Activated naive CD8-positive, alpha-beta T cell treated with anti-CD3 and anti-CD28 coated beads, Interleukin-2, amount 10 ng/mL, durations not matched to agents 7 days and 5 days (primary cell): ENCODE data around the gene CERK. TPM values are rescaled to one million over a fixed set of nuclear protein-coding genes. Genes with fewer than 3 reads are reported as not detected.
A peak's percentile ranks its signal among the peaks of the same experiment; 100 is the strongest.

Source experiments
- ATAC-seq: fragments of 150-1000 bp; cut with Tn5 transposase; one replicate; pipeline ENCODE4 v1.10.0; 2021; ENCODE audit warnings: low read depth, moderate library complexity
- POLR2A ChIA-PET: fragments of 350-600 bp; sonication (Branson Sonifier 250); formaldehyde crosslinking; loops from one replicate; lab custom pipeline; 2021; ENCODE audit warnings: antibody characterized with exemption; lab: Charles Lee
- DNase-seq: peaks from one replicate; pipeline ENCODE4 v3.0.0; 2021
- H3K27ac Mint-ChIP-seq: one replicate; pipeline ENCODE4 v1.8.0; 2022; ENCODE audit warnings: mild to moderate bottlenecking, mixed read lengths
- H3K27me3 Mint-ChIP-seq: one replicate; pipeline ENCODE4 v1.8.0; 2022; ENCODE audit warnings: mild to moderate bottlenecking, moderate library complexity, mixed read lengths
- H3K36me3 Mint-ChIP-seq: one replicate; pipeline ENCODE4 v1.8.0; 2021; ENCODE audit warnings: mild to moderate bottlenecking, mixed read lengths
- H3K4me1 Mint-ChIP-seq: one replicate; pipeline ENCODE4 v1.8.0; 2021; ENCODE audit warnings: mixed read lengths
- H3K4me3 Mint-ChIP-seq: one replicate; pipeline ENCODE4 v1.8.0; 2022; ENCODE audit warnings: mild to moderate bottlenecking, moderate library complexity, mixed read lengths
- H3K9me3 Mint-ChIP-seq: one replicate; pipeline ENCODE4 v1.8.0; 2021; ENCODE audit warnings: mixed read lengths
- total RNA-seq, 2 experiments: library from RNA; stranded (reverse); gene quantifications; one replicate each; pipeline ENCODE4 v1.2.3, GENCODE V29; 2021

The CERK gene
- total RNA-seq, 2 experiments from 2014 or later, result 90.8 to 94.9 TPM

DNA sequence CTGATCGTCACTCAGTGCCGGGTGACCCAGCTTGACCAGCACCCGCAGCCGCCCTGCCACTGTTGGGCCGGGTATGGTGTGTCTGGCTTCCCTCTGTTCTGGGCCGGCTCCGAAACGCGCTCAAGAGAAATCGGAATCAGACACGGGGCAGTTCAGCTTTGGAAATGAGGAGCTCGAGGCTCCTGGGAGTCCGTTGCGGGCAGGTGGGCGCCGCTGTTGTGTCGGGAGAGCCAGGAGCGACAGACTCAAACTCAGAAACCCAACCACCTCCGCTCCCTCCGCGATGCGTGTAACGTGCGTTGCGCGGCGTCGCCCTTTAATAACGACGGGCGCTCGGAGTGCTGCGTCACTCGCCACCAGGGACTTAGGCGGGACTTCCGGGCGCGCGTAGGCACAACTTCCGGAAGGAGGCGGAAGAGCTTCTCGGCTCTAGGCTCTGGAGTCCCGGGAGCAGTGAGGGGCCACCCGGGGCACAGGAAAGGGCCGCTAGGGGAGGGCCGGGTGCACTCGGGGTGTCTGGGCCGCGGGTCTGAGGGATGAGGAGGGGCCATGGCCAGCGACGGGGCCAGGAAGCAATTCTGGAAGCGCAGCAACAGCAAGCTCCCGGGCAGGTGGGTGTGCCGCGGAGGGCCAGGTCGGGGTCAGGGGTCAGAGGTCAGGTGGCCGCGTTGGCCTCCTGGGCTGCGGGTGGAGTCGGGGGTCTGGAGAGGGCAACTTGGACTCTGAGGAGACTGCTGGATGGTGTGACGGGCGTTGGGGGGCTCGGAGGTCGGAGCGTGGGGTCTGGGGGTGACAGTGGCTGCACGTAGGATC, 24.4 kb upstream of the CERK start, which contains the start of gene TBC1D22A:
TSS of gene TBC1D22A (plus strand) at position 413 of the 813 bp plus-strand sequence. CDS start at position 550, 137 bp downstream.
- no peaks in the 10 kb centered on the region for H3K27me3 Mint-ChIP-seq
- H3K4me3 Mint-ChIP-seq, result peak within 1 kb of the TSS; percentile 100
- peaks cover 44% of the 10 kb centered on the region for H3K4me1 Mint-ChIP-seq
- peaks cover 12% of the 10 kb centered on the region for H3K36me3 Mint-ChIP-seq
- DNase-seq (peak; percentile 94), ATAC-seq (peak; percentile 85)
- no peaks in the 10 kb centered on the region for H3K9me3 Mint-ChIP-seq
- peak within 1 kb of the TSS; percentile 99 for H3K27ac Mint-ChIP-seq
- POLR2A ChIA-PET, result interaction anchor here (0.6 to 3.9 kb wide), 21 partner anchors 12 to 1510 kb away, joined by 3 to 64 read pairs (median 3); partner anchors contain the start of genes CERK and TTC38

DNA sequence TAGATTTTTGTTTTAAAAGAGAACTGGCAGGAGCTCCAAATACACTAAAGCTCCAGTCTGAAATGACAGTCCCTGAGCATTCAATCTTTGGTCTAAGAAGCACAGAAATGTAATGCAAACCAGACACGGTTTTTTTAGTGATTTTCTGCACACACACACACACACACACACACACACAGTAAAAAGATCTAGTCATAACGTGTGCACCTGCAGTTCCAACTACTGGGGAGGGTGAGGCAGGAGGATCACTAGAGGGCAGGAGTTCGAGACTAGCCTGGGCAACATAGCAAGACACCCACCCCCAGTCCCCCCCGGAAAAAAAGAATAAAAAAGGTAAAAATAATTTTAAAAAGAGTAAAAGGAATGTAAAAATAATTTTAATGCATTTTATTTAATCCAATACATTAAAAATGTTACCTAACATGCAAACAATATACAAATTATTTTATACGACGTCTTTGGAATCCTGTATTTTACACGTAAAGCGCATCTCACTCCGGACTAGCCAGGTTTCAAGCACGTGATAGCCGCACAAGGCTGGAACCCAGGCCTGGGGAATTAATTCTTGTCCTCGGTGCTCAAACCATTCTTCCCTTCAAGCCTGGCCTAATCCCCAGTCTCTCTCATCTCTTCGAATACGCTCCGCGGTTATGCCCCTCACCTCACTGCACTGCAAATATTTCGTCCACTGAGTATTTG, 23.6 kb upstream of the CERK start:
- DNase-seq, result no peak
- H3K9me3 Mint-ChIP-seq, result peaks cover under 1% of the 10 kb centered on the region
- peak overlapping the region; percentile 100 for H3K4me3 Mint-ChIP-seq
- peak overlapping the region; percentile 99 for H3K27ac Mint-ChIP-seq
- H3K36me3 Mint-ChIP-seq, result peaks cover 9% of the 10 kb centered on the region
- no peaks in the 10 kb centered on the region for H3K27me3 Mint-ChIP-seq
- POLR2A ChIA-PET, result interaction anchor here (0.6 to 3.9 kb wide), 13 partner anchors 12 to 466 kb away, joined by 3 to 64 read pairs (median 10); partner anchors contain the start of gene CERK
- H3K4me1 Mint-ChIP-seq, result peaks cover 37% of the 10 kb centered on the region
- ATAC-seq, result no peak

DNA sequence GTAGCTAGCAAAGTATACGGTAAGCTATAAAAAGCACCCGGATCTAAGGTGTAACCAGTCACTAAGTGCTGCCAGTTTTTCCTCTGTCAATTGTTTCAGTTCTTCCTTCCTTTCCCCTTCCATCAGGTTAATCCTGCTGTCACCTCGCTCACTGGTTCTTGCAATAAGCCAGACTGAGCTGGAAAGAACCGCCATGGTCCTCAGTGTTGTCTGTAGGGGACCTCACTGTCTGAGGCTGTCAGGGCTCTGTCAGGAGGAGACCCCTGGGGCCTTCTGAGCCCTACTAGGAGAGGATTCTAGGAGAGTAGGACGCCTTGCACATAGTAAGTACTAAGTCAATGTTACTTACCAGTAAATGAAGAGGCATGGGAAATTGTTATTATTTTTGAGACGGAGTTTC, 23.0 kb upstream of the CERK start:
- ATAC-seq (no peak), DNase-seq (no peak)
- H3K9me3 Mint-ChIP-seq, result peaks cover 5% of the 10 kb centered on the region
- H3K4me3 Mint-ChIP-seq, result peak overlapping the region; percentile 100
- peak overlapping the region; percentile 61 for H3K27ac Mint-ChIP-seq
- POLR2A ChIA-PET, result interaction anchor here (2.9 to 3.9 kb wide), 3 partner anchors 11 to 41 kb away, joined by 18 to 55 read pairs (median 43); no protein-coding TSS in a partner anchor
- H3K27me3 Mint-ChIP-seq, result no peaks in the 10 kb centered on the region
- peaks cover 41% of the 10 kb centered on the region for H3K4me1 Mint-ChIP-seq
- H3K36me3 Mint-ChIP-seq, result peaks cover 13% of the 10 kb centered on the region

DNA sequence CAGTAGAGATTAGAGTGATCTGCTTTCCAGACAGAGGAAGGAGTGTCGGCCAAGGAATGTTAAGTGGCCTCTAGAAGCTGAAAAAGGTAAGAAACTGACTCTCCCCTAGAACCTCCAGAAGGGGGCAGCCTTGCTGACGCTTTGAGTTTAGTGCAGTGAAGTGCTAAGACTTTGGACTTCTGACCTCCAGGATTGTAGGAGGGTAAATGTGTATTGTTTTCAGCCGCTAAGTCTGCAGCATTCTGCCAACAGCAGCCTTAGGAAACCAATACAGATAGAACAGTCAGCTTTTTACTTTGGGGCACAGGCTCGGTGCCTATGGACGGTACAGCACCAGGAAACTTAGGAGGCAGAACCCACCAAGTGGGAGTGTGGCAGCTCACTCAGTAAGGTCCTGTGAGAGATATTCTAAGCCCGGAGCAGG, 20.8 kb upstream of the CERK start:
- peak; percentile 44 for DNase-seq
- Mint-ChIP-seq H3K36me3 (peaks cover 11% of the 10 kb centered on the region), H3K4me3 (no peak overlapping the region), H3K27ac (no peak overlapping the region), H3K9me3 (peaks cover 5% of the 10 kb centered on the region), H3K27me3 (no peaks in the 10 kb centered on the region), H3K4me1 (peaks cover 32% of the 10 kb centered on the region)
- POLR2A ChIA-PET, result interaction anchor here (1.0 to 2.7 kb wide), 3 partner anchors 10 to 44 kb away, joined by 4 to 18 read pairs (median 5); no protein-coding TSS in a partner anchor
- ATAC-seq, result no peak

DNA sequence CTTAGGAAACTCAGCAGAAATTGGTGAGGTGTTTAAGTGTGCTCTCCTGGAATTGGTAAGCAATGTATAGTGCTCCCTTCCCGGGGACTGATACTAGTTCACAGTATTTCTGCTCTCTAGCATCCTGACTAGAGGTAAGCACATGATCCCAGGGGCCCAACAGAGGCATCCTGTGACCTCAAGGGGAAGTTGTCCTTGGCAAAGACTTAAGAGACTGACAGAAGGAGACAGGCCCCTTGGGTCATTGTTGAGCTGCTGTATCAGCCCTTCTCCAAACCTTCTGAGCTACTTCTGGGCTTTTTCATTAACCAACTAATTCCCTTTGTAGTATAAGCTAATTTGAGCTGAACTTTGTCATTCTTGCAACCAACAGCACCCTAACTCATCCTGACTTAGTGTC, 20.1 kb upstream of the CERK start:
- DNase-seq (no peak), ATAC-seq (no peak)
- no peak overlapping the region for H3K27ac Mint-ChIP-seq
- H3K4me3 Mint-ChIP-seq, result no peak overlapping the region
- peaks cover 30% of the 10 kb centered on the region for H3K4me1 Mint-ChIP-seq
- H3K27me3 Mint-ChIP-seq, result no peaks in the 10 kb centered on the region
- H3K9me3 Mint-ChIP-seq, result peaks cover 5% of the 10 kb centered on the region
- H3K36me3 Mint-ChIP-seq, result peaks cover 11% of the 10 kb centered on the region
- POLR2A ChIA-PET, result interaction anchor here (1.0 to 2.7 kb wide), 3 partner anchors 9 to 45 kb away, joined by 4 to 18 read pairs (median 5); no protein-coding TSS in a partner anchor

DNA sequence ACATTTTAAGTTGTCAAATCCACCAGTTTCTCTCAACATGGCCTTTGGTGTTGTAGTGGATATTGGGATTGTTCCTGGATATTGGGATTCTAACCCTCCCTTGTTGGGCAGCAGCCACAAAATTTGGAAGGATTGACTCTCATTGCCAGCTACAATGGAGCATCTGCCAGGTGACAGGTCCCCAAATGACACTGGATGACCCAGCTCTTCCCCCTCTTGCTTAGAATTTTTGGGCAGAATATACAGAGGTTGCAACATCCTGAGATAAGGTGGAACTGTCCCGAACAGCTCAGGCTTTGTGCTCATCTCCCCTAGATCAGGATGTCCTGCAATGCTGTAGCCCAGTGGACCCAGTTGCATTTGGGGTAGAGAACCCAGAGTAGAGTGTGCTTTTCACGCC, 19.1 kb upstream of the CERK start:
- Mint-ChIP-seq H3K36me3 (peaks cover 8% of the 10 kb centered on the region), H3K27me3 (no peaks in the 10 kb centered on the region), H3K9me3 (peaks cover 5% of the 10 kb centered on the region), H3K27ac (no peak overlapping the region), H3K4me1 (peaks cover 27% of the 10 kb centered on the region), H3K4me3 (no peak overlapping the region)
- POLR2A ChIA-PET, result interaction anchor here (2.7 kb wide), 1 partner anchor 8 kb away, joined by 18 read pairs; no protein-coding TSS in a partner anchor
- ATAC-seq (no peak), DNase-seq (no peak)

DNA sequence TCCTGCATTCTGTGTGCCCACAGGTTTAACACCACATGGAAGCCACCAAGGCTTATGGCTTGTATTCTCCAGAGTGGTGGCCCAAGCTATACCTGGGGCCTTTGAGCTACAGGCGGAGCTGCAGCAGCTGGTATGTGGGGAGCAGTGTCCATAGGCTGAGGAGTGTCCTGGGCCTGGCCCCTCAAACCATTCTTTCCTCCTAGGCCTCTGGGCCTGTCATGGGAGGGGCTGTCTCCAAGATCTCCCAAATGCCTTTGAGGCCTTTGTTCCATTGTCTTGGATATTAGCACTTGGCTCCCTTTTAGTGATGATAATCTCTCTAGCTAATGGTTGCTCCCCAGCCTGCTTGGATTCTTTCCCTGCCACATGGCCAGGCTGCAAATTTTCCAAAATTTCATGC, 18.0 kb upstream of the CERK start:
- Mint-ChIP-seq H3K27ac (no peak overlapping the region), H3K4me1 (peaks cover 20% of the 10 kb centered on the region), H3K27me3 (no peaks in the 10 kb centered on the region), H3K4me3 (no peak overlapping the region), H3K9me3 (peaks cover 5% of the 10 kb centered on the region), H3K36me3 (peaks cover 5% of the 10 kb centered on the region)
- DNase-seq, result no peak
- POLR2A ChIA-PET, result no interaction called here
- no peak for ATAC-seq

DNA sequence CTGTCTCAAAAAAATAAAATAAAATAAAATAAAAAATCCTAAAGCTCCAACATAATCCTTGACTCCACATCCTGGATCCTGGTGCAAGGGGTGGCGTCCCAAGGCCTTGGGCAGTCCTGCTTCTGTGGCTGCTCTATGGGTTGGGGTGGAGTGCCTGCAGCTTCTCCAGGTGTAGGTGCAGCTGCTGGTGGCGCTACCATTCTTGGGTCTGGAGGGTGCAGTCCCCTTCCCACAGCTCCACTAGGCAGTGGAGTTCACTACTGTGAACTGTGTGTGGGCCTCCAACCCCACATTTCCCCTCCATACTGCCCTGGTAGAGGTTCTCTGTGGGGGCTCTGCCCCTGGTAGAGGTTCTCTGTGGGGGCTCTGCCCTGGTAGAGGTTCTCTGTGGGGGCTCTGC, 17.5 kb upstream of the CERK start:
- POLR2A ChIA-PET, result no interaction called here
- Mint-ChIP-seq H3K4me1 (peaks cover 19% of the 10 kb centered on the region), H3K36me3 (peaks cover 5% of the 10 kb centered on the region), H3K9me3 (peaks cover 5% of the 10 kb centered on the region), H3K27me3 (no peaks in the 10 kb centered on the region), H3K4me3 (no peak overlapping the region), H3K27ac (no peak overlapping the region)
- DNase-seq, result no peak
- no peak for ATAC-seq

DNA sequence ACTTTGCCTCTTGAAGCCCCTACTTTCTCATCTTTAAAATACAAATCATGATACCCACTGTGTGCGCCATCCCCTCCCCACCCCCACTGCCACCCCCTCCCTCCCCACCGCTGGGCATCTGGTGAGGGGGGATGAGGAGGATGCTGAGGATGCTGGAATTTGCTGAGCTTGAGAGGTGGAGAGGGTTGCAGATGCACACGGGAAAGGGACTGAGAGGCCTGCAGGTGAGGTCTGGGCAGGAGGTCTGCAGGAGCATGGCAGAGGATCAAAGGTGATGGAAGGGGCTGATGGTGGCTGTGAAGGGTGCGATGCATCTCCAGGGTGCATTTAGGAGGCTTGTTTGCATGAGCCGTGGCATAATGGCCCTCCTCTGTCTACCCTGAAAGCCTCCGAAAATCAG, 16.8 kb upstream of the CERK start:
- no peak overlapping the region for H3K4me3 Mint-ChIP-seq
- H3K9me3 Mint-ChIP-seq, result peaks cover 5% of the 10 kb centered on the region
- ATAC-seq (no peak), DNase-seq (no peak)
- POLR2A ChIA-PET, result no interaction called here
- H3K27ac Mint-ChIP-seq, result no peak overlapping the region
- peaks cover 5% of the 10 kb centered on the region for H3K36me3 Mint-ChIP-seq
- peaks cover 23% of the 10 kb centered on the region for H3K4me1 Mint-ChIP-seq
- no peaks in the 10 kb centered on the region for H3K27me3 Mint-ChIP-seq

DNA sequence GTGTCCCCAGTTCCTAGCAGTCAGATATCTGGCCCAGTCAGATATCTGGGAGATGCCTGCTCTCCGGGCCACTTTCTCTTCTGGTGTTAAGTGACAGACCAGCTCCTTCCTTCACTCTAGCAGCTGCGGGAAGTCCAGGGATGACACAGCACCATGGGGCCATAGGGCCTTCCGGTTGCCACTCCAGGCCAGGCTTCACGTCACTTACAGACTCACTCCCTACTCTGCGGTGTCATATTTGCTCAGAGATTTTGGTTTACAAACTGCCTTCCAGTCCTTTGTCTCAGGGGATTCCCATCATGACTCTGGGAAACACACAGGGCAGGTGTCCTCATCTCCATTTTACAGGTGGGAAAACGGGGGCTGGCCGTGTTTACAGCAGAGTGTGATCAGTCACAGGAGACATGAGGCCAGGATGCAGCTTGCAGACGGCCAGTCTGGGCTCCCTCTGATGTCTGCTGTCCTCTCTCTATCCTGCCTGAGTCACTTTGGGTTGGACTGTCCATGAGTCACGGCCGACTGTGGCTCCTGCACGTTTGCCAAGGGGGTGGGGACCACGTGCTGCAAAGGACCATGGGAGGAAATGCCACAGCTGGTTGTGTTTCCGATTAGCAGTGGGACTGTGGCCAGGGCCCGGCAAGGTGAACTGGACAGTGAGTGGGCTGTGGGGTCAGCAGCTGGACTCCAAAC, 16.2 kb upstream of the CERK start:
- POLR2A ChIA-PET, result no interaction called here
- Mint-ChIP-seq H3K27ac (peak overlapping the region; percentile 65), H3K4me3 (no peak overlapping the region), H3K36me3 (peaks cover 5% of the 10 kb centered on the region), H3K27me3 (no peaks in the 10 kb centered on the region), H3K9me3 (peaks cover 5% of the 10 kb centered on the region), H3K4me1 (peaks cover 27% of the 10 kb centered on the region)
- ATAC-seq (no peak), DNase-seq (no peak)

DNA sequence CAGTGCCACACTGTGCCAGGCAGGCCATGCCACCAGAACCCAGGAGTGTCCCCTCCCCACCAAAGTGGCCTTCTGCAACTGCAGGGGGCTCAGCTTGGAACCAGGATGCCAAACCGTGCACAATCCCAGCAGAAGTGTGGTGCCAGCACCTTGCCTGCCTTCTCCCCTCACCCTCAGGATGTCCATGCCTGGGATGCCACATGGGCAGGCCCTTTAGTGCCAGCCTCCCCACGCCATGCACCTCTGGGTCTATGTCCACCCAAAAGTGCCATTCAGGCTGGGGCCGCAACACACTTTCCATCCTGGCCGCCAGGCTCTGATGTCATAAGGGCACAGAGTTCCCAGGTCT, 15.7 kb upstream of the CERK start:
- Mint-ChIP-seq H3K4me3 (no peak overlapping the region), H3K27me3 (no peaks in the 10 kb centered on the region), H3K27ac (no peak overlapping the region), H3K9me3 (peaks cover 5% of the 10 kb centered on the region), H3K36me3 (peaks cover 5% of the 10 kb centered on the region), H3K4me1 (peaks cover 29% of the 10 kb centered on the region)
- ATAC-seq (no peak), DNase-seq (no peak)
- POLR2A ChIA-PET, result no interaction called here

DNA sequence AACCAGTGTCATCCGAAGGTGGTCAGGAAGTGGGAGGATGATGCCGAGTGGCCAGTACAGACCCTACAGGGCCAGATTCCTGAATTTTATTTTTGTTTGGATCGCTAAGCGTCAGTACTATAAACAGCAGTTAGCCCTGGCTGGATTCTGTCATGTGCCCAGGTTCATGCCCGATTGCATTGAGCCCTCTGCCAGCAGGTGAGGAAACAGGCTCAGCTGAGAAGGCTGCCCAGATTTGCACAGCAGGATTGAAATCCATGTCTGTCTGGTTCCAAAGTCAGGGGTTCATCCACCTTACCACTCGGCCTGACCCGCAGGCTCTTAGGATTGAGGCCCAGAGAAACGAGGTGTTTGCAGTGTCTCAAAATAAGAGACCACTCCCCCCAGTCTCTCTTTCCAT, 15.3 kb upstream of the CERK start:
- peaks cover 5% of the 10 kb centered on the region for H3K36me3 Mint-ChIP-seq
- H3K9me3 Mint-ChIP-seq, result peaks cover 5% of the 10 kb centered on the region
- no peak overlapping the region for H3K27ac Mint-ChIP-seq
- ATAC-seq, result no peak
- no peaks in the 10 kb centered on the region for H3K27me3 Mint-ChIP-seq
- peaks cover 28% of the 10 kb centered on the region for H3K4me1 Mint-ChIP-seq
- DNase-seq, result no peak
- POLR2A ChIA-PET, result no interaction called here
- no peak overlapping the region for H3K4me3 Mint-ChIP-seq

DNA sequence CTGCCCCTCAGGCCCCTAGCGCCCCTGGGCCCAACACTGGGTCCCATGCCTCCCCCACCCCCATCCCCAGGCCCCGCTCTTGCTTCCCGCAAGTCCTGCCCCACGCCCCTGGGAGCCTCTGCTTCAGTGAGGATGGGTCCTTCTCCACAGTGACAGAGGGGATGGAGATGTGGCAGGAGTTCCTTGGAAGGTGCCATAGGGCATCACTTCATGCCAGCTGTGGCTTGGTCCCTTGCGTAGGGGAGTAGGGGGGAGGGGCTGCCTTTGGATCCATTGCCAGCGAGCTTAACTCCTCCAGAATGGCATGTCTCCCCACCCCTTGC, 14.9 kb upstream of the CERK start:
- no peaks in the 10 kb centered on the region for H3K27me3 Mint-ChIP-seq
- ATAC-seq (no peak), DNase-seq (no peak)
- H3K4me3 Mint-ChIP-seq, result no peak overlapping the region
- H3K36me3 Mint-ChIP-seq, result peaks cover 5% of the 10 kb centered on the region
- peaks cover 5% of the 10 kb centered on the region for H3K9me3 Mint-ChIP-seq
- H3K27ac Mint-ChIP-seq, result no peak overlapping the region
- POLR2A ChIA-PET, result no interaction called here
- H3K4me1 Mint-ChIP-seq, result peaks cover 28% of the 10 kb centered on the region
